Measurements from ENCODE around the gene OPCML.

GRCh38 chr11:133176748-133177147 lies 355.6 kb downstream of the OPCML start:
- no peak for TF ChIP-seq CTCF (IDR thresholded peaks at IDR 0.05)
- no peak for TF ChIP-seq POLR2A (IDR thresholded peaks at IDR 0.05)
- TF ChIP-seq POLR2AphosphoS5 (IDR thresholded peaks at IDR 0.05): no peak

Data from transverse colon (tissue), 4 donors.